ENCODE data around the gene OR2C1.

GRCh38 chr16:3346041-3346440 lies 9.6 kb upstream of the OR2C1 start:
- TF ChIP-seq YY1 (IDR thresholded peaks at IDR 0.05; ENCODE audit: insufficient read depth, insufficient read length) (no peak), SUZ12 (IDR thresholded peaks at IDR 0.05; ENCODE audit: extremely low read depth, insufficient read depth, insufficient read length) (no peak)

Data from NT2/D1 (cell line).